Measurements from ENCODE around the gene RNF5.

The RNF5 gene

GRCh38 chr6:32194388-32194787 lies 16.2 kb downstream of the RNF5 start:
- no peaks in the 10 kb centered on the region for H3K27me3 ChIP-seq (replicated peaks; ENCODE audit: control insufficient read depth, insufficient read depth, low read length)
- no peak overlapping the region for H3K4me3 ChIP-seq (ENCODE audit: low read length)
- no peak for DNase-seq (ENCODE audit: low read depth)
- H3K4me1 ChIP-seq (ENCODE audit: control insufficient read depth, insufficient read depth, low read length): peaks cover 20% of the 10 kb centered on the region
- no peaks in the 10 kb centered on the region for H3K9me3 ChIP-seq (ENCODE audit: control insufficient read depth, low read length)
- peak overlapping the region; percentile 92 for H3K9ac ChIP-seq (ENCODE audit: low read length)
- no peaks in the 10 kb centered on the region for H3K36me3 ChIP-seq (ENCODE audit: control insufficient read depth, insufficient read depth, low read length, severe bottlenecking)

- H3K9ac ChIP-seq (ENCODE audit: low read length): peak overlapping the region; percentile 92
- peaks cover 23% of the 10 kb centered on the region for H3K4me1 ChIP-seq (ENCODE audit: control insufficient read depth, insufficient read depth, low read length)
- DNase-seq (ENCODE audit: low read depth): peak; percentile 81
- H3K27me3 ChIP-seq (replicated peaks; ENCODE audit: control insufficient read depth, insufficient read depth, low read length): no peaks in the 10 kb centered on the region
- H3K4me3 ChIP-seq (ENCODE audit: low read length): peak overlapping the region; percentile 80
- no peaks in the 10 kb centered on the region for H3K36me3 ChIP-seq (ENCODE audit: control insufficient read depth, insufficient read depth, low read length, severe bottlenecking)
- no peaks in the 10 kb centered on the region for H3K9me3 ChIP-seq (ENCODE audit: control insufficient read depth, low read length)
Measured at GRCh38 chr6:32194825-32195651, 16.8 kb downstream of the RNF5 start.

GRCh38 chr6:32195652-32195901 lies 17.4 kb downstream of the RNF5 start:
- peak overlapping the region; percentile 97 for H3K9ac ChIP-seq (ENCODE audit: low read length)
- H3K36me3 ChIP-seq (ENCODE audit: control insufficient read depth, insufficient read depth, low read length, severe bottlenecking): no peaks in the 10 kb centered on the region
- no peaks in the 10 kb centered on the region for H3K9me3 ChIP-seq (ENCODE audit: control insufficient read depth, low read length)
- peak; percentile 100 for DNase-seq (ENCODE audit: low read depth)
- peaks cover 23% of the 10 kb centered on the region for H3K4me1 ChIP-seq (ENCODE audit: control insufficient read depth, insufficient read depth, low read length)
- H3K4me3 ChIP-seq (ENCODE audit: low read length): peak overlapping the region; percentile 99
- no peaks in the 10 kb centered on the region for H3K27me3 ChIP-seq (replicated peaks; ENCODE audit: control insufficient read depth, insufficient read depth, low read length)

- Histone ChIP-seq H3K4me1 (ENCODE audit: control insufficient read depth, insufficient read depth, low read length) (peaks cover 23% of the 10 kb centered on the region), H3K4me3 (ENCODE audit: low read length) (peak overlapping the region; percentile 99), H3K27me3 (replicated peaks; ENCODE audit: control insufficient read depth, insufficient read depth, low read length) (no peaks in the 10 kb centered on the region), H3K36me3 (ENCODE audit: control insufficient read depth, insufficient read depth, low read length, severe bottlenecking) (no peaks in the 10 kb centered on the region), H3K9ac (ENCODE audit: low read length) (peak overlapping the region; percentile 97), H3K9me3 (ENCODE audit: control insufficient read depth, low read length) (no peaks in the 10 kb centered on the region)
- DNase-seq (ENCODE audit: low read depth): peak; percentile 82
Measured at GRCh38 chr6:32195902-32196681, 17.9 kb downstream of the RNF5 start.

- H3K4me3 ChIP-seq (ENCODE audit: low read length): peak overlapping the region; percentile 99
Measured at GRCh38 chr6:32196682-32197616, 18.7 kb downstream of the RNF5 start.

GRCh38 chr6:32198345-32198696 lies 20.1 kb downstream of the RNF5 start:
- Histone ChIP-seq H3K36me3 (ENCODE audit: control insufficient read depth, insufficient read depth, low read length, severe bottlenecking) (no peaks in the 10 kb centered on the region), H3K4me1 (ENCODE audit: control insufficient read depth, insufficient read depth, low read length) (peaks cover 23% of the 10 kb centered on the region), H3K9me3 (ENCODE audit: control insufficient read depth, low read length) (no peaks in the 10 kb centered on the region), H3K4me3 (ENCODE audit: low read length) (no peak overlapping the region), H3K9ac (ENCODE audit: low read length) (no peak overlapping the region), H3K27me3 (replicated peaks; ENCODE audit: control insufficient read depth, insufficient read depth, low read length) (peaks cover 6% of the 10 kb centered on the region)
- no peak for DNase-seq (ENCODE audit: low read depth)

More at GRCh38 chr6:32196682-32197616, 18.7 kb downstream of the RNF5 start:
- Histone ChIP-seq H3K4me1 (ENCODE audit: control insufficient read depth, insufficient read depth, low read length) (peaks cover 23% of the 10 kb centered on the region), H3K9me3 (ENCODE audit: control insufficient read depth, low read length) (no peaks in the 10 kb centered on the region), H3K36me3 (ENCODE audit: control insufficient read depth, insufficient read depth, low read length, severe bottlenecking) (no peaks in the 10 kb centered on the region), H3K9ac (ENCODE audit: low read length) (peak overlapping the region; percentile 97), H3K27me3 (replicated peaks; ENCODE audit: control insufficient read depth, insufficient read depth, low read length) (peaks cover 6% of the 10 kb centered on the region)
- peak; percentile 16 for DNase-seq (ENCODE audit: low read depth)

GRCh38 chr6:32198866-32199265 lies 20.7 kb downstream of the RNF5 start:
- DNase-seq (ENCODE audit: low read depth): no peak
- Histone ChIP-seq H3K4me3 (ENCODE audit: low read length) (no peak overlapping the region), H3K9ac (ENCODE audit: low read length) (no peak overlapping the region), H3K27me3 (replicated peaks; ENCODE audit: control insufficient read depth, insufficient read depth, low read length) (peaks cover 6% of the 10 kb centered on the region), H3K4me1 (ENCODE audit: control insufficient read depth, insufficient read depth, low read length) (peaks cover 23% of the 10 kb centered on the region), H3K9me3 (ENCODE audit: control insufficient read depth, low read length) (no peaks in the 10 kb centered on the region), H3K36me3 (ENCODE audit: control insufficient read depth, insufficient read depth, low read length, severe bottlenecking) (no peaks in the 10 kb centered on the region)

GRCh38 chr6:32200711-32201475 lies 22.7 kb downstream of the RNF5 start:
- peaks cover 13% of the 10 kb centered on the region for H3K27me3 ChIP-seq (replicated peaks; ENCODE audit: control insufficient read depth, insufficient read depth, low read length)
- no peaks in the 10 kb centered on the region for H3K9me3 ChIP-seq (ENCODE audit: control insufficient read depth, low read length)
- H3K9ac ChIP-seq (ENCODE audit: low read length): no peak overlapping the region
- no peak for DNase-seq (ENCODE audit: low read depth)
- H3K36me3 ChIP-seq (ENCODE audit: control insufficient read depth, insufficient read depth, low read length, severe bottlenecking): no peaks in the 10 kb centered on the region
- no peak overlapping the region for H3K4me3 ChIP-seq (ENCODE audit: low read length)
- peaks cover 13% of the 10 kb centered on the region for H3K4me1 ChIP-seq (ENCODE audit: control insufficient read depth, insufficient read depth, low read length)

GRCh38 chr6:32202186-32202585 lies 24.0 kb downstream of the RNF5 start:
- no peak for DNase-seq (ENCODE audit: low read depth)
- H3K4me3 ChIP-seq (ENCODE audit: low read length): no peak overlapping the region
- H3K9ac ChIP-seq (ENCODE audit: low read length): no peak overlapping the region
- H3K4me1 ChIP-seq (ENCODE audit: control insufficient read depth, insufficient read depth, low read length): peaks cover 7% of the 10 kb centered on the region
- peaks cover 13% of the 10 kb centered on the region for H3K27me3 ChIP-seq (replicated peaks; ENCODE audit: control insufficient read depth, insufficient read depth, low read length)
- H3K9me3 ChIP-seq (ENCODE audit: control insufficient read depth, low read length): no peaks in the 10 kb centered on the region
- H3K36me3 ChIP-seq (ENCODE audit: control insufficient read depth, insufficient read depth, low read length, severe bottlenecking): no peaks in the 10 kb centered on the region

- Histone ChIP-seq H3K9ac (ENCODE audit: low read length) (no peak overlapping the region), H3K36me3 (ENCODE audit: control insufficient read depth, insufficient read depth, low read length, severe bottlenecking) (no peaks in the 10 kb centered on the region), H3K27me3 (replicated peaks; ENCODE audit: control insufficient read depth, insufficient read depth, low read length) (peaks cover 16% of the 10 kb centered on the region), H3K9me3 (ENCODE audit: control insufficient read depth, low read length) (no peaks in the 10 kb centered on the region), H3K4me3 (ENCODE audit: low read length) (no peak overlapping the region), H3K4me1 (ENCODE audit: control insufficient read depth, insufficient read depth, low read length) (peaks cover 3% of the 10 kb centered on the region)
- no peak for DNase-seq (ENCODE audit: low read depth)
Measured at GRCh38 chr6:32203426-32204267, 25.4 kb downstream of the RNF5 start.
